ENCODE data around the gene SLC25A39.
A peak's percentile ranks its signal among the peaks of the same experiment; 100 is the strongest.

- no peak for TF ChIP-seq HDAC2 (CRISPR knock-in tag; IDR thresholded peaks at IDR 0.05)
- no peak for TF ChIP-seq DNMT1 (CRISPR knock-in tag; IDR thresholded peaks at IDR 0.05)
- TF ChIP-seq TRIM22 (IDR thresholded peaks at IDR 0.05), result no peak
- peak; percentile 58 for TF ChIP-seq RAD21 (CRISPR knock-in tag; IDR thresholded peaks at IDR 0.05)
- peak; percentile 85 for TF ChIP-seq CTCF (CRISPR knock-in tag; IDR thresholded peaks at IDR 0.05)
- TF ChIP-seq POLR2AphosphoS2 (IDR thresholded peaks at IDR 0.05; ENCODE audit: low read depth, low read length), result no peak
- no peak for TF ChIP-seq TEF (CRISPR knock-in tag; IDR thresholded peaks at IDR 0.05)
- TF ChIP-seq PHF21A (CRISPR knock-in tag; IDR thresholded peaks at IDR 0.05), result no peak; the same call in 1 of the 2 replicates
- no peak for TF ChIP-seq NBN (conservative IDR thresholded peaks at IDR 0.05)
- TF ChIP-seq TAF1 (CRISPR knock-in tag; IDR thresholded peaks at IDR 0.05), result peak; percentile 27
- no peak for TF ChIP-seq ZNF780A (CRISPR knock-in tag; IDR thresholded peaks at IDR 0.05)
- no peak for TF ChIP-seq ZNF841 (CRISPR knock-in tag; IDR thresholded peaks at IDR 0.05; ENCODE audit: borderline replicate concordance)
- TF ChIP-seq AHDC1 (CRISPR knock-in tag; IDR thresholded peaks at IDR 0.05; ENCODE audit: borderline replicate concordance), result no peak
These were observed 20.9 kb upstream of the SLC25A39 start for GRCh38 chr17:44345454-44346026.
